GM10847 (cell line): ENCODE data around the gene PKP3.

ENCODE experiments used
- POLR2A ChIP-seq: IDR thresholded peaks from 2 replicates; pipeline ENCODE4 v1.6.1; 2011; ENCODE audit not compliant: insufficient read length; ENCODE audit errors: extremely low read depth

Gene PKP3

GRCh38 chr11:383431-383830 is 10.6 kb upstream of the PKP3 start:
- no peak for TF ChIP-seq POLR2A

- no peak for TF ChIP-seq POLR2A
Observed at GRCh38 chr11:384511-384910, 9.5 kb upstream of the PKP3 start.

- no peak for TF ChIP-seq POLR2A
Observed at GRCh38 chr11:385594-386351, 8.2 kb upstream of the PKP3 start.

- no peak for TF ChIP-seq POLR2A
Observed at GRCh38 chr11:386483-386882, 7.5 kb upstream of the PKP3 start.

- TF ChIP-seq POLR2A: no peak
Observed at GRCh38 chr11:387193-387793, 6.7 kb upstream of the PKP3 start.

- TF ChIP-seq POLR2A: no peak
Observed at GRCh38 chr11:390175-390574, 3.8 kb upstream of the PKP3 start.

- no peak for TF ChIP-seq POLR2A
Observed at GRCh38 chr11:391117-392017, 2.6 kb upstream of the PKP3 start.

GRCh38 chr11:392102-392777 is 1.8 kb upstream of the PKP3 start:
- no peak for TF ChIP-seq POLR2A

- TF ChIP-seq POLR2A: no peak
Observed at GRCh38 chr11:393219-394033, 583 bp upstream of the PKP3 start.

GRCh38 chr11:394858-395655 is 1.0 kb downstream of the PKP3 start:
- no peak for TF ChIP-seq POLR2A

GRCh38 chr11:395866-396265 is 1.9 kb downstream of the PKP3 start:
- no peak for TF ChIP-seq POLR2A

GRCh38 chr11:396511-396947 is 2.5 kb downstream of the PKP3 start:
- no peak for TF ChIP-seq POLR2A

GRCh38 chr11:396948-397548 is 3.0 kb downstream of the PKP3 start:
- TF ChIP-seq POLR2A: no peak
